ENCODE measurements around the gene PTPRG.

The PTPRG gene

GRCh38 chr3:61899700-61900462, 338.5 kb downstream of the PTPRG start:
- TF ChIP-seq GATA1 (IDR thresholded peaks at IDR 0.05; ENCODE audit: low read depth, low read length): no peak
- TF ChIP-seq POLR2A (IDR thresholded peaks at IDR 0.05; ENCODE audit: low read length): no peak
- no peak for DNase-seq

- TF ChIP-seq GATA1 (IDR thresholded peaks at IDR 0.05; ENCODE audit: low read depth, low read length) (no peak), POLR2A (IDR thresholded peaks at IDR 0.05; ENCODE audit: low read length) (no peak)
Measured at GRCh38 chr3:61901496-61901895, 340.1 kb downstream of the PTPRG start.

GRCh38 chr3:61901986-61902385, 340.6 kb downstream of the PTPRG start:
- TF ChIP-seq GATA1 (IDR thresholded peaks at IDR 0.05; ENCODE audit: low read depth, low read length) (no peak), POLR2A (IDR thresholded peaks at IDR 0.05; ENCODE audit: low read length) (no peak)
- no peak for DNase-seq

More at GRCh38 chr3:61901496-61901895, 340.1 kb downstream of the PTPRG start:
- DNase-seq: no peak

GRCh38 chr3:61903074-61903473, 341.7 kb downstream of the PTPRG start:
- no peak for DNase-seq
- no peak for TF ChIP-seq POLR2A (IDR thresholded peaks at IDR 0.05; ENCODE audit: low read length)
- no peak for TF ChIP-seq GATA1 (IDR thresholded peaks at IDR 0.05; ENCODE audit: low read depth, low read length)

GRCh38 chr3:61903931-61904657, 342.7 kb downstream of the PTPRG start:
- DNase-seq: no peak
- TF ChIP-seq GATA1 (IDR thresholded peaks at IDR 0.05; ENCODE audit: low read depth, low read length) (no peak), POLR2A (IDR thresholded peaks at IDR 0.05; ENCODE audit: low read length) (no peak)

GRCh38 chr3:61907210-61907795, 345.9 kb downstream of the PTPRG start:
- no peak for DNase-seq
- TF ChIP-seq GATA1 (IDR thresholded peaks at IDR 0.05; ENCODE audit: low read depth, low read length): no peak
- no peak for TF ChIP-seq POLR2A (IDR thresholded peaks at IDR 0.05; ENCODE audit: low read length)

- no peak for TF ChIP-seq POLR2A (IDR thresholded peaks at IDR 0.05; ENCODE audit: low read length)
- TF ChIP-seq GATA1 (IDR thresholded peaks at IDR 0.05; ENCODE audit: low read depth, low read length): no peak
- no peak for DNase-seq
Measured at GRCh38 chr3:61908382-61908781, 347.0 kb downstream of the PTPRG start.

GRCh38 chr3:61910732-61911131, 349.4 kb downstream of the PTPRG start:
- no peak for DNase-seq
- TF ChIP-seq GATA1 (IDR thresholded peaks at IDR 0.05; ENCODE audit: low read depth, low read length) (no peak), POLR2A (IDR thresholded peaks at IDR 0.05; ENCODE audit: low read length) (no peak)

GRCh38 chr3:61912158-61912557, 350.8 kb downstream of the PTPRG start:
- no peak for TF ChIP-seq GATA1 (IDR thresholded peaks at IDR 0.05; ENCODE audit: low read depth, low read length)
- no peak for TF ChIP-seq POLR2A (IDR thresholded peaks at IDR 0.05; ENCODE audit: low read length)
- no peak for DNase-seq

- DNase-seq: no peak
- TF ChIP-seq GATA1 (IDR thresholded peaks at IDR 0.05; ENCODE audit: low read depth, low read length) (no peak), POLR2A (IDR thresholded peaks at IDR 0.05; ENCODE audit: low read length) (no peak)
Measured at GRCh38 chr3:61913701-61914100, 352.3 kb downstream of the PTPRG start.

GRCh38 chr3:61914276-61914675, 352.9 kb downstream of the PTPRG start:
- TF ChIP-seq POLR2A (IDR thresholded peaks at IDR 0.05; ENCODE audit: low read length) (no peak), GATA1 (IDR thresholded peaks at IDR 0.05; ENCODE audit: low read depth, low read length) (no peak)
- DNase-seq: no peak

GRCh38 chr3:61915296-61915695, 353.9 kb downstream of the PTPRG start:
- no peak for DNase-seq
- TF ChIP-seq GATA1 (IDR thresholded peaks at IDR 0.05; ENCODE audit: low read depth, low read length): no peak
- no peak for TF ChIP-seq POLR2A (IDR thresholded peaks at IDR 0.05; ENCODE audit: low read length)

GRCh38 chr3:61919371-61919770, 358.0 kb downstream of the PTPRG start:
- no peak for DNase-seq
- no peak for TF ChIP-seq POLR2A (IDR thresholded peaks at IDR 0.05; ENCODE audit: low read length)
- TF ChIP-seq GATA1 (IDR thresholded peaks at IDR 0.05; ENCODE audit: low read depth, low read length): no peak

GRCh38 chr3:61922118-61922517, 360.7 kb downstream of the PTPRG start:
- no peak for TF ChIP-seq GATA1 (IDR thresholded peaks at IDR 0.05; ENCODE audit: low read depth, low read length)
- no peak for TF ChIP-seq POLR2A (IDR thresholded peaks at IDR 0.05; ENCODE audit: low read length)
- DNase-seq: no peak
